OCI-LY7 (cell line): ENCODE results near the gene ANO1. TPM values are rescaled to one million over a fixed set of nuclear protein-coding genes. Genes with fewer than 3 reads are reported as not detected.

ENCODE experiments used
- BruUV-seq: library from RNA; stranded (reverse); fragments of 400-500 nt; replicated peaks from 2 replicates; lab custom pipeline; 2021; lab: Mats Ljungman, UMichigan
- CTCF ChIA-PET: fragments of 300-600 bp; sonication (Branson Sonifier 250); formaldehyde crosslinking; loops from one replicate; lab custom pipeline; 2022; ENCODE audit warnings: antibody characterized with exemption; ENCODE audit not compliant: unreplicated experiment; lab: Charles Lee
- POLR2A ChIA-PET: fragments of 300-600 bp; sonication (Branson Sonifier 250); formaldehyde crosslinking; loops from one replicate; lab custom pipeline; 2022; ENCODE audit warnings: antibody characterized with exemption; lab: Charles Lee
- DNase-seq: peaks from one replicate; pipeline ENCODE4 v3.0.0-alpha.2; 2015; ENCODE audit warnings: low spot score
- H2AFZ ChIP-seq: fragments of 200-600 bp; sonication (generic), shearing (Covaris generic); 2 replicates; pipeline ENCODE4 v1.6.1; 2014; ENCODE audit warnings: mild to moderate bottlenecking, antibody characterized with exemption, low read length, moderate library complexity
- H3K27ac ChIP-seq: fragments of 200-600 bp; sonication (generic); 2 replicates; pipeline ENCODE4 v1.5.1; 2014; ENCODE audit warnings: mixed run types, low read depth, mild to moderate bottlenecking, moderate library complexity, low read length, inconsistent platforms; ENCODE audit not compliant: poor library complexity, severe bottlenecking
- H3K36me3 ChIP-seq: fragments of 200-600 bp; sonication (generic); 2 replicates; pipeline ENCODE4 v1.6.1; 2014; ENCODE audit warnings: mild to moderate bottlenecking, antibody characterized with exemption, low read length, moderate library complexity, mixed read lengths; ENCODE audit not compliant: insufficient read depth
- H3K4me1 ChIP-seq: fragments of 200-600 bp; sonication (generic); 2 replicates; pipeline ENCODE4 v1.5.1; 2014; ENCODE audit warnings: mild to moderate bottlenecking, low read length; ENCODE audit not compliant: insufficient read depth, poor library complexity, severe bottlenecking
- H3K4me2 ChIP-seq: fragments of 200-600 bp; sonication (generic); 2 replicates; pipeline ENCODE4 v1.6.1; 2014; ENCODE audit warnings: mild to moderate bottlenecking, low read length
- H3K4me3 ChIP-seq: fragments of 200-600 bp; sonication (generic); 2 replicates; pipeline ENCODE4 v1.5.1; 2014; ENCODE audit warnings: mild to moderate bottlenecking, low read depth, low read length; ENCODE audit not compliant: poor library complexity, severe bottlenecking
- H3K79me2 ChIP-seq: fragments of 200-600 bp; sonication (generic); 2 replicates; pipeline ENCODE4 v1.6.1; 2016; ENCODE audit warnings: low read depth, mild to moderate bottlenecking, low read length, moderate library complexity, mixed read lengths; ENCODE audit not compliant: insufficient read depth
- H3K9me2 ChIP-seq: fragments of 200-600 bp; sonication (generic); 2 replicates; pipeline ENCODE4 v1.6.1; 2016; ENCODE audit warnings: mild to moderate bottlenecking, low read length, mixed read lengths; ENCODE audit not compliant: insufficient read depth
- H3K9me3 ChIP-seq: fragments of 200-600 bp; sonication (generic); 2 replicates; pipeline ENCODE4 v1.6.1; 2014; ENCODE audit warnings: mild to moderate bottlenecking, mixed run types, low read length, mixed read lengths
- H4K20me1 ChIP-seq: fragments of 200-600 bp; sonication (generic); 2 replicates; pipeline ENCODE4 v1.6.1; 2014; ENCODE audit warnings: mild to moderate bottlenecking, antibody characterized with exemption, low read length, moderate library complexity, mixed read lengths; ENCODE audit not compliant: insufficient read depth
- EZH2phosphoT487 ChIP-seq: fragments of 200-600 bp; sonication (generic); IDR thresholded peaks from 2 replicates; pipeline ENCODE4 v1.6.1; 2018; ENCODE audit warnings: low read depth, borderline replicate concordance, mild to moderate bottlenecking, mixed run types, antibody characterized with exemption, low read length, moderate library complexity, mixed read lengths
- intact Hi-C: fragments of 100-400 bp; cut with micrococcal nuclease; formaldehyde crosslinking; loops from one replicate; pipeline ENCODE4 v1.10.0; 2022; ENCODE audit not compliant: unreplicated experiment
- total RNA-seq, 2 experiments: library from RNA; depleted of rRNA in 1 of 2; stranded (reverse); fragments of >200 nt in 1 of 2; shearing (Covaris generic) in 1 of 2; gene quantifications; 2 replicates each; pipeline ENCODE4 v1.2.3, GENCODE V29; 2014 to 2022
- TF ChIP-seq, protein P1 (sequence below): fragments of 200-600 bp; sonication (generic); conservative IDR thresholded peaks from 2 replicates; pipeline ENCODE4 v1.5.1; 2014; ENCODE audit warnings: mild to moderate bottlenecking, antibody characterized with exemption, low read length, moderate library complexity, mixed read lengths

Gene ANO1
- total RNA-seq, 2 experiments from 2014 or later: not detected

GRCh38 chr11:70029861-70030380, 48.2 kb upstream of the ANO1 start:
- ChIA-PET CTCF (no interaction called here), POLR2A (no interaction called here)
- Histone ChIP-seq H2AFZ (no peak overlapping the region), H3K27ac (no peak overlapping the region), H3K9me3 (no peaks in the 10 kb centered on the region), H3K36me3 (no peaks in the 10 kb centered on the region), H3K4me3 (no peak overlapping the region), H3K4me1 (no peaks in the 10 kb centered on the region), H4K20me1 (no peaks in the 10 kb centered on the region), H3K4me2 (no peak overlapping the region), H3K9me2 (no peaks in the 10 kb centered on the region), H3K79me2 (no peaks in the 10 kb centered on the region)
- TF ChIP-seq, protein P1, sequence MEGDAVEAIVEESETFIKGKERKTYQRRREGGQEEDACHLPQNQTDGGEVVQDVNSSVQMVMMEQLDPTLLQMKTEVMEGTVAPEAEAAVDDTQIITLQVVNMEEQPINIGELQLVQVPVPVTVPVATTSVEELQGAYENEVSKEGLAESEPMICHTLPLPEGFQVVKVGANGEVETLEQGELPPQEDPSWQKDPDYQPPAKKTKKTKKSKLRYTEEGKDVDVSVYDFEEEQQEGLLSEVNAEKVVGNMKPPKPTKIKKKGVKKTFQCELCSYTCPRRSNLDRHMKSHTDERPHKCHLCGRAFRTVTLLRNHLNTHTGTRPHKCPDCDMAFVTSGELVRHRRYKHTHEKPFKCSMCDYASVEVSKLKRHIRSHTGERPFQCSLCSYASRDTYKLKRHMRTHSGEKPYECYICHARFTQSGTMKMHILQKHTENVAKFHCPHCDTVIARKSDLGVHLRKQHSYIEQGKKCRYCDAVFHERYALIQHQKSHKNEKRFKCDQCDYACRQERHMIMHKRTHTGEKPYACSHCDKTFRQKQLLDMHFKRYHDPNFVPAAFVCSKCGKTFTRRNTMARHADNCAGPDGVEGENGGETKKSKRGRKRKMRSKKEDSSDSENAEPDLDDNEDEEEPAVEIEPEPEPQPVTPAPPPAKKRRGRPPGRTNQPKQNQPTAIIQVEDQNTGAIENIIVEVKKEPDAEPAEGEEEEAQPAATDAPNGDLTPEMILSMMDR: no peak
- TF ChIP-seq EZH2phosphoT487: no peak
- intact Hi-C loops: no loop called here
- no peak for DNase-seq
- BruUV-seq: no TSS peak

- BruUV-seq: no TSS peak
- ChIA-PET POLR2A (no interaction called here), CTCF (no interaction called here)
- no peaks in the 10 kb centered on the region for H4K20me1 ChIP-seq
- no peaks in the 10 kb centered on the region for H3K9me2 ChIP-seq
- DNase-seq: no peak
- no peaks in the 10 kb centered on the region for H3K4me1 ChIP-seq
- no peaks in the 10 kb centered on the region for H3K9me3 ChIP-seq
- no peak overlapping the region for H3K27ac ChIP-seq
- H2AFZ ChIP-seq: no peak overlapping the region
- intact Hi-C loops: no loop called here
- no peaks in the 10 kb centered on the region for H3K36me3 ChIP-seq
- no peaks in the 10 kb centered on the region for H3K79me2 ChIP-seq
- no peak overlapping the region for H3K4me3 ChIP-seq
- no peak overlapping the region for H3K4me2 ChIP-seq
- TF ChIP-seq, protein P1: no peak
- TF ChIP-seq EZH2phosphoT487: no peak
Observed at GRCh38 chr11:70030412-70030811, 47.7 kb upstream of the ANO1 start.

- Histone ChIP-seq H3K4me2 (no peak overlapping the region), H3K27ac (no peak overlapping the region), H3K4me3 (no peak overlapping the region), H3K9me3 (no peaks in the 10 kb centered on the region), H4K20me1 (no peaks in the 10 kb centered on the region), H3K79me2 (no peaks in the 10 kb centered on the region), H3K36me3 (no peaks in the 10 kb centered on the region), H3K4me1 (no peaks in the 10 kb centered on the region), H3K9me2 (no peaks in the 10 kb centered on the region), H2AFZ (no peak overlapping the region)
- POLR2A ChIA-PET: no interaction called here
- no peak for TF ChIP-seq EZH2phosphoT487
- TF ChIP-seq, protein P1: no peak
- BruUV-seq: no TSS peak
- DNase-seq: no peak
- intact Hi-C loops: no loop called here
- CTCF ChIA-PET: no interaction called here
Observed at GRCh38 chr11:70031631-70032469, 46.3 kb upstream of the ANO1 start.
